Measurements from ENCODE around the gene KRTAP6-1.

The KRTAP6-1 gene, protein sequence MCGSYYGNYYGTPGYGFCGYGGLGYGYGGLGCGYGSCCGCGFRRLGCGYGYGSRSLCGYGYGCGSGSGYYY
- long read RNA-seq: 0 reads

DNA sequence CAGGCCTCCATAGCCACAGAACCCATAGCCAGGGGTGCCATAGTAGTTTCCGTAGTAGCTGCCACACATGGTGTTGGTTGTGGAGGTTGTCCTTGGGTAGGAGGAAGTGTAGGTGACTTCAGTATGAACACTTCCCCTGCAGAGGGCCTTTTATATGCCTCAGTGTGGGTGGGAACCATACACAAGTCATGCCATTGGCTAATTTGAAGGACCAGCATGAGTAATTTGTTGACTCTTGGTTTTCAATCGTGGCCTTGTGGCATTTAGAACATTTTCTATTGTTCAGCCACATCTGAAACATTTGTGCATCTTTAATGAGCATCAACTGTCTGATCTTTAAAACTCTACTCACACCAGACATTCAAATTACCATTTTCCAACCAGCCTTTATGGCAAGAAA is at the start of gene KRTAP6-1:
Gene KRTAP6-1 (minus strand): TSS at position 95 of the 400 bp plus-strand sequence. CDS start 26 bp downstream, at position 69.
- no peak for TF ChIP-seq GABPA (IDR thresholded peaks at IDR 0.05; ENCODE audit: low read depth)
- TF ChIP-seq, protein P1, sequence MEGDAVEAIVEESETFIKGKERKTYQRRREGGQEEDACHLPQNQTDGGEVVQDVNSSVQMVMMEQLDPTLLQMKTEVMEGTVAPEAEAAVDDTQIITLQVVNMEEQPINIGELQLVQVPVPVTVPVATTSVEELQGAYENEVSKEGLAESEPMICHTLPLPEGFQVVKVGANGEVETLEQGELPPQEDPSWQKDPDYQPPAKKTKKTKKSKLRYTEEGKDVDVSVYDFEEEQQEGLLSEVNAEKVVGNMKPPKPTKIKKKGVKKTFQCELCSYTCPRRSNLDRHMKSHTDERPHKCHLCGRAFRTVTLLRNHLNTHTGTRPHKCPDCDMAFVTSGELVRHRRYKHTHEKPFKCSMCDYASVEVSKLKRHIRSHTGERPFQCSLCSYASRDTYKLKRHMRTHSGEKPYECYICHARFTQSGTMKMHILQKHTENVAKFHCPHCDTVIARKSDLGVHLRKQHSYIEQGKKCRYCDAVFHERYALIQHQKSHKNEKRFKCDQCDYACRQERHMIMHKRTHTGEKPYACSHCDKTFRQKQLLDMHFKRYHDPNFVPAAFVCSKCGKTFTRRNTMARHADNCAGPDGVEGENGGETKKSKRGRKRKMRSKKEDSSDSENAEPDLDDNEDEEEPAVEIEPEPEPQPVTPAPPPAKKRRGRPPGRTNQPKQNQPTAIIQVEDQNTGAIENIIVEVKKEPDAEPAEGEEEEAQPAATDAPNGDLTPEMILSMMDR (IDR thresholded peaks at IDR 0.05; ENCODE audit: insufficient read depth, low read length): no peak
- TF ChIP-seq, protein P2, sequence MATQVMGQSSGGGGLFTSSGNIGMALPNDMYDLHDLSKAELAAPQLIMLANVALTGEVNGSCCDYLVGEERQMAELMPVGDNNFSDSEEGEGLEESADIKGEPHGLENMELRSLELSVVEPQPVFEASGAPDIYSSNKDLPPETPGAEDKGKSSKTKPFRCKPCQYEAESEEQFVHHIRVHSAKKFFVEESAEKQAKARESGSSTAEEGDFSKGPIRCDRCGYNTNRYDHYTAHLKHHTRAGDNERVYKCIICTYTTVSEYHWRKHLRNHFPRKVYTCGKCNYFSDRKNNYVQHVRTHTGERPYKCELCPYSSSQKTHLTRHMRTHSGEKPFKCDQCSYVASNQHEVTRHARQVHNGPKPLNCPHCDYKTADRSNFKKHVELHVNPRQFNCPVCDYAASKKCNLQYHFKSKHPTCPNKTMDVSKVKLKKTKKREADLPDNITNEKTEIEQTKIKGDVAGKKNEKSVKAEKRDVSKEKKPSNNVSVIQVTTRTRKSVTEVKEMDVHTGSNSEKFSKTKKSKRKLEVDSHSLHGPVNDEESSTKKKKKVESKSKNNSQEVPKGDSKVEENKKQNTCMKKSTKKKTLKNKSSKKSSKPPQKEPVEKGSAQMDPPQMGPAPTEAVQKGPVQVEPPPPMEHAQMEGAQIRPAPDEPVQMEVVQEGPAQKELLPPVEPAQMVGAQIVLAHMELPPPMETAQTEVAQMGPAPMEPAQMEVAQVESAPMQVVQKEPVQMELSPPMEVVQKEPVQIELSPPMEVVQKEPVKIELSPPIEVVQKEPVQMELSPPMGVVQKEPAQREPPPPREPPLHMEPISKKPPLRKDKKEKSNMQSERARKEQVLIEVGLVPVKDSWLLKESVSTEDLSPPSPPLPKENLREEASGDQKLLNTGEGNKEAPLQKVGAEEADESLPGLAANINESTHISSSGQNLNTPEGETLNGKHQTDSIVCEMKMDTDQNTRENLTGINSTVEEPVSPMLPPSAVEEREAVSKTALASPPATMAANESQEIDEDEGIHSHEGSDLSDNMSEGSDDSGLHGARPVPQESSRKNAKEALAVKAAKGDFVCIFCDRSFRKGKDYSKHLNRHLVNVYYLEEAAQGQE (IDR thresholded peaks at IDR 0.05; ENCODE audit: insufficient replicate concordance, low read depth): no peak
- TF ChIP-seq SPI1 (IDR thresholded peaks at IDR 0.05; ENCODE audit: borderline replicate concordance, low read depth): no peak
- no peak for TF ChIP-seq POLR2AphosphoS5 (IDR thresholded peaks at IDR 0.05; ENCODE audit: low read depth)

DNA sequence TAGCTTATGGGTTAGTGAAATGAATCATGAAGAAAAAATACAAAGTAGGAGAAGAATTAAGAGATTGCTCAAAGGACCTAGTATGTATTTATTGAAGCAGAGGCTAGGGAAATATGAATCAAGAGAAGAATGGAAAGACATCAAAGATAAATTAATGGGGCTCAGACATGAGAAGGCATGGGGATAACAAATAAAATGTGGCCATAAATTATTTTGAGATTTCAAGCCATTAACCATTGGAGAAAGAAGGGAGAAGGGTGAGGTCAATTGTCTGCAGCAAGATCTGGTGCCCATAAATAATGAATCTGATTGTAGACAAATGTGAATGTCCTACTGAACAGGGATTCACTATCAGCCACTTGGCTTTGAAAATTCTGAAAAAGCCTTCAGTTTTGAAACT is 39.2 kb upstream of the KRTAP6-1 start:
- no peak for TF ChIP-seq GABPA (IDR thresholded peaks at IDR 0.05; ENCODE audit: low read depth)
- TF ChIP-seq, protein P2 (IDR thresholded peaks at IDR 0.05; ENCODE audit: insufficient replicate concordance, low read depth): no peak
- TF ChIP-seq SPI1 (IDR thresholded peaks at IDR 0.05; ENCODE audit: borderline replicate concordance, low read depth): no peak
- TF ChIP-seq POLR2AphosphoS5 (IDR thresholded peaks at IDR 0.05; ENCODE audit: low read depth): no peak
- TF ChIP-seq, protein P1 (IDR thresholded peaks at IDR 0.05; ENCODE audit: insufficient read depth, low read length): no peak
- Histone ChIP-seq H3K27me3 (ENCODE audit: insufficient read depth, poor library complexity, severe bottlenecking) (no peaks in the 10 kb centered on the region), H3K27ac (replicated peaks) (no peak overlapping the region), H3K4me3 (replicated peaks; ENCODE audit: insufficient read depth, low read length) (no peak overlapping the region)
- no peak for DNase-seq (ENCODE audit: low read depth in 1 of 2, low spot score in 1 of 2)

More for the DNA sequence above, at the start of gene KRTAP6-1:
- Histone ChIP-seq H3K27me3 (ENCODE audit: insufficient read depth, poor library complexity, severe bottlenecking) (no peaks in the 10 kb centered on the region), H3K27ac (replicated peaks) (no peak within 1 kb of the TSS), H3K4me3 (replicated peaks; ENCODE audit: insufficient read depth, low read length) (no peak within 1 kb of the TSS)
- no peak for DNase-seq (ENCODE audit: low read depth in 1 of 2, low spot score in 1 of 2)

DNA sequence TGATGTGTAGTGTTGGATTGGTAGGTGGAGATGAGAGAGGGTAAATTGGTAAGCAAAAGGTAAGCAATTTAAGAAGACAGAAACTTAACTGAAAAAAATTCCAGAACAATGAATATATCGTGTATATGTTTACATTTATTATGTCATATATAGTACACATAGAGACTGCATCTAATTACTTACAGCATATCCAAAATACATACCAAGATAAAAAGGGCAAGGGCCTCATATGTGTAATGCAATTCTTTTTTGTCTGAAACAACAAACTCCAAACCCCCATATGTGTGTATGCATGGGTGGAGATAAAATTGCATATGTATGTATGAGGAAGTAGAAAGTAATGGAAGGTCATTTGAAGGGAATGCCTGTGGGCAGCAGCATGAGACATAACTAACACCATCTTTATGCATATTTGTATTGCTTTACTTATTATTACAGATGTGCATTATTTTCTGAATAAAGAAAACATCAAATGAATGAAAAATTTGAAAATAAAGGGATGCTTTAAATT is 33.2 kb upstream of the KRTAP6-1 start:
- Histone ChIP-seq H3K4me3 (replicated peaks; ENCODE audit: insufficient read depth, low read length) (no peak overlapping the region), H3K27ac (replicated peaks) (no peak overlapping the region), H3K27me3 (ENCODE audit: insufficient read depth, poor library complexity, severe bottlenecking) (no peaks in the 10 kb centered on the region)
- DNase-seq (ENCODE audit: low read depth in 1 of 2, low spot score in 1 of 2): no peak
- TF ChIP-seq POLR2AphosphoS5 (IDR thresholded peaks at IDR 0.05; ENCODE audit: low read depth): no peak
- TF ChIP-seq, protein P1 (IDR thresholded peaks at IDR 0.05; ENCODE audit: insufficient read depth, low read length): no peak
- TF ChIP-seq, protein P2 (IDR thresholded peaks at IDR 0.05; ENCODE audit: insufficient replicate concordance, low read depth): no peak
- TF ChIP-seq SPI1 (IDR thresholded peaks at IDR 0.05; ENCODE audit: borderline replicate concordance, low read depth): no peak
- TF ChIP-seq GABPA (IDR thresholded peaks at IDR 0.05; ENCODE audit: low read depth): no peak

All from HL-60 (cell line).